ENCODE results near the gene PFN4. TPM values are rescaled to one million over a fixed set of nuclear protein-coding genes. Genes with fewer than 3 reads are reported as not detected.

The PFN4 gene
- total RNA-seq, 4 donors from 2014 or later = not detected

GRCh38 chr2:24122366-24123194 lies 554 bp downstream of the PFN4 start:
- TF ChIP-seq CTCF (IDR thresholded peaks at IDR 0.05) (no peak), POLR2A (IDR thresholded peaks at IDR 0.05) (no peak)
- Histone ChIP-seq H3K27me3 (no peaks in the 10 kb centered on the region), H3K4me3 (peak overlapping the region; percentile 65 to 86 (median 74)), H3K4me1 (peaks cover 0 to 5% (median 0%) of the 10 kb centered on the region in 4 donors), H3K36me3 (no peaks in the 10 kb centered on the region), H3K9me3 (no peaks in the 10 kb centered on the region), H3K27ac (peak overlapping the region; percentile 85 to 89 (median 86))
- no peak for DNase-seq

GRCh38 chr2:24121469-24121868 lies 1.7 kb downstream of the PFN4 start:
- peaks cover 0 to 5% (median 0%) of the 10 kb centered on the region in 4 donors for H3K4me1 ChIP-seq
- no peak overlapping the region for H3K27ac ChIP-seq
- H3K4me3 ChIP-seq = no peak overlapping the region
- no peaks in the 10 kb centered on the region for H3K9me3 ChIP-seq
- DNase-seq = no peak
- no peaks in the 10 kb centered on the region for H3K27me3 ChIP-seq
- TF ChIP-seq CTCF (IDR thresholded peaks at IDR 0.05) = no peak
- TF ChIP-seq POLR2A (IDR thresholded peaks at IDR 0.05) = no peak
- no peaks in the 10 kb centered on the region for H3K36me3 ChIP-seq

GRCh38 chr2:24121066-24121465 lies 2.1 kb downstream of the PFN4 start:
- Histone ChIP-seq H3K4me1 (peaks cover 0 to 5% (median 0%) of the 10 kb centered on the region in 4 donors), H3K36me3 (no peaks in the 10 kb centered on the region), H3K27me3 (no peaks in the 10 kb centered on the region), H3K27ac (no peak overlapping the region), H3K9me3 (no peaks in the 10 kb centered on the region), H3K4me3 (no peak overlapping the region)
- DNase-seq = no peak
- TF ChIP-seq CTCF (IDR thresholded peaks at IDR 0.05) = no peak
- no peak for TF ChIP-seq POLR2A (IDR thresholded peaks at IDR 0.05)

GRCh38 chr2:24117902-24118301 lies 5.2 kb downstream of the PFN4 start:
- no peak for TF ChIP-seq CTCF (IDR thresholded peaks at IDR 0.05)
- no peak overlapping the region for H3K27ac ChIP-seq
- H3K4me3 ChIP-seq = no peak overlapping the region
- H3K9me3 ChIP-seq = no peaks in the 10 kb centered on the region
- H3K36me3 ChIP-seq = no peaks in the 10 kb centered on the region
- no peaks in the 10 kb centered on the region for H3K27me3 ChIP-seq
- H3K4me1 ChIP-seq = no peaks in the 10 kb centered on the region
- no peak for DNase-seq

GRCh38 chr2:24115057-24115456 lies 8.1 kb downstream of the PFN4 start:
- Histone ChIP-seq H3K4me1 (no peaks in the 10 kb centered on the region), H3K9me3 (no peaks in the 10 kb centered on the region), H3K36me3 (no peaks in the 10 kb centered on the region), H3K27me3 (no peaks in the 10 kb centered on the region), H3K4me3 (no peak overlapping the region), H3K27ac (no peak overlapping the region)
- no peak for DNase-seq
- TF ChIP-seq CTCF (IDR thresholded peaks at IDR 0.05) = no peak
- TF ChIP-seq POLR2A (IDR thresholded peaks at IDR 0.05) = no peak

Data from Peyer's patch (tissue), 4 donors.